Gastroesophageal sphincter (tissue), 4 donors: Measurements from ENCODE around the gene CTNS. TPM values are rescaled to one million over a fixed set of nuclear protein-coding genes. Genes with fewer than 3 reads are reported as not detected.

Experiments
- ATAC-seq: fragments of 150-250 bp; one replicate; pipeline ENCODE4 v1.9.1; 2016; ENCODE audit warnings: mild to moderate bottlenecking, moderate library complexity
- H3K27ac ChIP-seq, 4 donors: fragments of 200-600 bp; sonication (generic) in 3 of 4; 1 replicate in 3 of 4; 2 replicates in 1 of 4; pipeline ENCODE4 v1.5.1; 2016 to 2019
- H3K27me3 ChIP-seq: fragments of 200-600 bp; sonication (generic); one replicate; pipeline ENCODE4 v1.5.1; 2019
- H3K36me3 ChIP-seq, 2 donors: fragments of 200-600 bp; sonication (generic); one replicate each; pipeline ENCODE4 v1.5.1; 2019; ENCODE audit warnings: control low read depth in 1 of 2
- H3K4me1 ChIP-seq, 3 donors: fragments of 200-600 bp; sonication (generic); 1 replicate in 2 of 3; 2 replicates in 1 of 3; pipeline ENCODE4 v1.5.1; 2016 to 2019; ENCODE audit warnings: control low read depth in 2 of 3
- H3K4me3 ChIP-seq, 2 donors: fragments of 200-600 bp; sonication (generic); one replicate each; pipeline ENCODE4 v1.5.1; 2019; ENCODE audit warnings: mild to moderate bottlenecking in 1 of 2, moderate library complexity in 1 of 2
- H3K9me3 ChIP-seq, 3 donors: fragments of 200-600 bp; sonication (generic); one replicate each; pipeline ENCODE4 v1.5.1; 2017 to 2019; ENCODE audit warnings: control low read depth in 2 of 3
- EP300 ChIP-seq: sonication (generic); formaldehyde crosslinking; IDR thresholded peaks from one replicate; pipeline ENCODE4 v1.6.1; 2017; ENCODE audit warnings: antibody characterized with exemption, mild to moderate bottlenecking
- POLR2A ChIP-seq, 2 donors: fragments of 450-650 bp; IDR thresholded peaks; one replicate each; pipeline ENCODE4 v1.6.1; 2017; ENCODE audit warnings: antibody characterized with exemption in 2 of 2, mild to moderate bottlenecking in 2 of 2, moderate library complexity in 1 of 2
- POLR2AphosphoS5 ChIP-seq: sonication (generic); formaldehyde crosslinking; IDR thresholded peaks from one replicate; pipeline ENCODE4 v1.6.1; 2017; ENCODE audit warnings: antibody characterized with exemption
- WGBS, 2 donors: methylation state at CpG; one replicate each; pipeline ENCODE4 v1.1.5; 2018; ENCODE audit warnings: low coverage in 1 of 2; 5-methylcytosine and 5-hydroxymethylcytosine counted together
- total RNA-seq, 4 donors: library from RNA; depleted of rRNA; stranded (reverse); fragments of >200 nt; gene quantifications; one replicate each; pipeline ENCODE4 v1.1.0, GENCODE V29; 2016
- TF ChIP-seq, protein P1 (sequence below), 4 experiments: fragments of 200-600 bp in 2 of 4; fragments of 450-650 bp in 2 of 4; sonication (generic) in 1 of 4; IDR thresholded peaks; one replicate each; pipeline ENCODE4 v1.5.1; 2017 to 2019; ENCODE audit warnings: antibody characterized with exemption in 4 of 4, mild to moderate bottlenecking in 2 of 4, moderate library complexity in 2 of 4

The CTNS gene
- total RNA-seq, 4 donors from 2014 or later, result 14.8 to 20.5 (median 17.8) TPM

DNA sequence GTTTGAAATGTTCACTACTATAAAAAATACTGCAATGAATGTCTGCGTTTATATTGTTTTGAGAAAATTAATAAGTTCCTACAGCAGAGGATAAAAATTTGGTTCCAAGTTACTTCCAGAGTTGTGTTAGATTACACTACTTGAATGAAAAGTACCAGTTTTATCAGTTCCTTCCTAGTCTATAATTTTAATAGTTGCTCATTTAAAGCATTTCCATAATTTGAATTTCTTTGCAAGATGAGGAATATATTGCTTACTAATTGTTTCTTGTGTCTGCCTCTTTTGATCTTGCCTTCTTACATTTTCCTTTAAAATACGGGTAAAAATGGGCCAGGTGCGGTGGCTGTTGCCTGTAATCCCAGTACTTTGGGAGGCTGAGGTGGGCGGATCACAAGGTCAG, 36.0 kb downstream of the CTNS start:
- TF ChIP-seq, protein P1, sequence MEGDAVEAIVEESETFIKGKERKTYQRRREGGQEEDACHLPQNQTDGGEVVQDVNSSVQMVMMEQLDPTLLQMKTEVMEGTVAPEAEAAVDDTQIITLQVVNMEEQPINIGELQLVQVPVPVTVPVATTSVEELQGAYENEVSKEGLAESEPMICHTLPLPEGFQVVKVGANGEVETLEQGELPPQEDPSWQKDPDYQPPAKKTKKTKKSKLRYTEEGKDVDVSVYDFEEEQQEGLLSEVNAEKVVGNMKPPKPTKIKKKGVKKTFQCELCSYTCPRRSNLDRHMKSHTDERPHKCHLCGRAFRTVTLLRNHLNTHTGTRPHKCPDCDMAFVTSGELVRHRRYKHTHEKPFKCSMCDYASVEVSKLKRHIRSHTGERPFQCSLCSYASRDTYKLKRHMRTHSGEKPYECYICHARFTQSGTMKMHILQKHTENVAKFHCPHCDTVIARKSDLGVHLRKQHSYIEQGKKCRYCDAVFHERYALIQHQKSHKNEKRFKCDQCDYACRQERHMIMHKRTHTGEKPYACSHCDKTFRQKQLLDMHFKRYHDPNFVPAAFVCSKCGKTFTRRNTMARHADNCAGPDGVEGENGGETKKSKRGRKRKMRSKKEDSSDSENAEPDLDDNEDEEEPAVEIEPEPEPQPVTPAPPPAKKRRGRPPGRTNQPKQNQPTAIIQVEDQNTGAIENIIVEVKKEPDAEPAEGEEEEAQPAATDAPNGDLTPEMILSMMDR (IDR thresholded peaks at IDR 0.05), result no peak
- TF ChIP-seq POLR2AphosphoS5 (no peak), POLR2A (IDR thresholded peaks at IDR 0.05) (no peak), EP300 (no peak)
- H3K4me1 ChIP-seq, result peaks cover 0 to 18% (median 12%) of the 10 kb centered on the region in 3 donors
- no peak for ATAC-seq
- H3K27me3 ChIP-seq, result peaks cover 3% of the 10 kb centered on the region
- WGBS, 2 donors, result 63 to 97% methylated on average over 1 to 4 of the region's 4 CpGs
- H3K36me3 ChIP-seq, result peaks cover 0 to 10% of the 10 kb centered on the region in 2 donors
- H3K27ac ChIP-seq, result no peak overlapping the region
- no peak overlapping the region for H3K4me3 ChIP-seq
- H3K9me3 ChIP-seq, result no peaks in the 10 kb centered on the region

DNA sequence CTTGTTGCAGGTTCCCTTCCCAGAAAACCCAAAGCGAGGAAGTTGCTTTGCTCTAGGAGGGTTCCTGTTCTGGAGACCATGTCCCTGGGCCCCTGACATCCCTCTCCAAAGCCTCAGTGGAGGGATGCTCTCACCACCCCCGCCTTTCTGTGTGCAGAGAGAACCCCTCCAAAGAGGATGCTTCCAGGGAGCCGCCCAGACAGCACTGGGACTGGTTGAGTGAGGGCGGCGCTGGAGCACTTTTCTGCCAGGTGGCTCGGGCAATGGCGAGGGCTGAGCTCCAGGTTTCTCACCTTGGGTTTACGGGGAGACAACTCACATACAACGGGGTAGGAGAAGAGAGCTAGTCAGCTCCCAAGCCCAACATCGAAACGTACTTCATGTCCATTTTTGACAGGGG, 39.3 kb downstream of the CTNS start:
- no peak for TF ChIP-seq POLR2AphosphoS5
- TF ChIP-seq, protein P1 (IDR thresholded peaks at IDR 0.05), result no peak
- no peak for TF ChIP-seq POLR2A (IDR thresholded peaks at IDR 0.05)
- TF ChIP-seq EP300, result no peak
- WGBS, 2 donors, result no CpG with 5 or more reads among the region's 11 CpGs
- Histone ChIP-seq H3K9me3 (no peaks in the 10 kb centered on the region), H3K4me3 (no peak overlapping the region), H3K4me1 (no peaks in the 10 kb centered on the region), H3K36me3 (peaks cover 0 to 7% of the 10 kb centered on the region in 2 donors), H3K27me3 (peaks cover 27% of the 10 kb centered on the region), H3K27ac (no peak overlapping the region)
- ATAC-seq, result no peak

DNA sequence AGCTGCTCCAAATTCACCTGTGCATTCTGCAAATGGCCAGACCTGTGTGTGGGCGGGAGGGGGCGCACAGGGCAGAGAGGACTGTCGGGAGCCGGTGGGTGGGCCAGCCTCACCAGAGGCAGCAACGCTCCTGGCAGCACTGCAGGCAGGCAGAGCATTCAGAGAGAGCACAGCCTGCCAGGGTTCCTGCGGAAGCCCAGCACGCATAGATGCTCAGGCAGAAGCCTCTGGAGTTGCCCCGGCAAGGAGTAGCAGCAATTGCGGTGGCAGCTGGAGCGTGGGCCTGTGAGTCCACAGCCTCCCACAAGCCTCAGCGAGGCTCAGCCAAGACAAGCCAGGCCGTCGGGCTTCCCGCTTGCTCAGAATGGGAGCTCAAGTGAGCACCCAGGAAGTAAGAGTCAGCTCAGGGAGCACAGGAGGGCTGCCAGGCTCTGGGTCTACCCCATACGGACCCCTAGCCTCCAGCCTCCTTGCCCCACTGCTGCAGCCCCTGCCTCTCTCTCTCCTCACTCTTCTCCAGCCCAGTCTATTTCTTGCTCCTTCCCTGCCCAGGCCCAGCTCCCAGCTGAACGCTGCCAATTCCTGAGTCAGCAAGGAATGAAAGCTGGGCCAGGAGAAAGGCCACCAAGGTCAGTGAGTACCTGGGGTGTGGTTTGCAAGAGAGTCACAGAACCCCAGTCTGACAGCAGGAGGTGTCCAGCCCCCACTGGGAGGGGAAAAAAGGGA, 41.7 kb downstream of the CTNS start:
- Histone ChIP-seq H3K27ac (no peak overlapping the region), H3K36me3 (no peaks in the 10 kb centered on the region), H3K9me3 (no peaks in the 10 kb centered on the region), H3K4me3 (no peak overlapping the region), H3K27me3 (peaks cover 50% of the 10 kb centered on the region), H3K4me1 (no peaks in the 10 kb centered on the region)
- WGBS, 2 donors, result 62% methylated on average over 6 of the region's 16 CpGs; no CpG with 5 or more reads in 1 of the 2 donors
- TF ChIP-seq EP300 (no peak), POLR2AphosphoS5 (no peak), POLR2A (IDR thresholded peaks at IDR 0.05) (no peak)
- TF ChIP-seq, protein P1 (IDR thresholded peaks at IDR 0.05), result no peak
- no peak for ATAC-seq

DNA sequence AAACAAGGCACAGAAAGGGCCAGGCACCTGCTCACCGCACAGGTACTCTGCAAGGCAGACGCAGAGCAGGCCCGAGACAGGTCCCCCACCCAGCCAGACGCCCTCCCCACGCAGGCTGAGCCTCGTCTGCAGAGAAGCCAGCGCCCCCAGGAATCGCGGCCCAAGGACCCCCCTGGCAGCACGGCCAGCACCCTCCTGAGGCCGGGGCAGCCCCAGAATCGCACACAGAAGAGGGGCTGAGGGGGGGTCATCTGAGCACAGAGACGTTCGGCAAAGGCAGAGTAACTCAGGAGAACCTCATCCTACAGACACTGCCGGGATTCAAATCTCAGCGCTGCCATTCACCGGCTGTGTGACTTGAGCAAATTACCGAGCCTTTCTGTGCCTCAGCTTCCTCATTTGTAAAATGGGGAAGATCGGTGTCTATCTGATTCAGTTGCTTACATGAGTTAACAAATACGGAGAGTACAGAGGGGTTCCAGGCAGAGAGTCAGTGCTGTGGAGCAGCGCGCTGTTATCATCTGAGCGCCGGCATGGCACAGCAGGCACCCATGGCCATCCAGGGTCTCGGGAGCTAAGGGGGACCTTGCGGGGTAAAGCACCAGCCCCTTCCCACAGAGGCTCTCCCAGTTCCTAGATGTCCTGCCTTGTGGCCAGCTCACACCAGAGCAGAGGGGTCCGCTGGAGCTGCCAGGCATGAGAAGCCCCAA, 42.4 kb downstream of the CTNS start:
- H3K9me3 ChIP-seq, result no peaks in the 10 kb centered on the region
- TF ChIP-seq EP300, result no peak
- TF ChIP-seq, protein P1 (IDR thresholded peaks at IDR 0.05), result no peak
- no peak for TF ChIP-seq POLR2AphosphoS5
- no peak for TF ChIP-seq POLR2A (IDR thresholded peaks at IDR 0.05)
- 50 to 73% methylated on average over 1 to 8 of the region's 27 CpGs for WGBS, 2 donors
- H3K27me3 ChIP-seq, result peaks cover 58% of the 10 kb centered on the region
- H3K36me3 ChIP-seq, result no peaks in the 10 kb centered on the region
- H3K4me1 ChIP-seq, result no peaks in the 10 kb centered on the region
- no peak overlapping the region for H3K27ac ChIP-seq
- no peak overlapping the region for H3K4me3 ChIP-seq
- no peak for ATAC-seq
